Femur (tissue), 1 donor: ENCODE measurements around the gene ARRB1.
"Not testable (repeated sequence)": the region's sequence is repeated elsewhere in the genome, so short reads cannot be mapped to it uniquely, and the experiment has no call there.

Source experiments
- DNase-seq: peaks from one replicate; pipeline ENCODE4 v3.0.0-alpha.2; 2017

ARRB1 gene

DNA sequence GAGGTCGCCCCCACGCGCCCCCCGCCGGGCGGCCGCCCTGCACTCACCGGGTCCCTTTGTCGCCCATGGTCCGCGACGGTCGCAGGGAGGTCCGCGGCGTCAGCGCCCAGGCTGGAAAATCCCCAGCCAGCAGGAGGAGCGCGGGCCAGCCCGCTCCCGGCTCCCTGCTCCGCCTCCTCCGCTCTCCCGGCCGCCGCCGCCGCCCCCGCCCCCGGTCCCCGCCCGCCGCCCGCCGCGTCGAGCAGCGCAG is at the start of gene ARRB1:
Gene ARRB1 (minus strand): TSS at position 121 of the 250 bp plus-strand sequence. CDS start 54 bp downstream, at position 67.
- no peak for DNase-seq

DNA sequence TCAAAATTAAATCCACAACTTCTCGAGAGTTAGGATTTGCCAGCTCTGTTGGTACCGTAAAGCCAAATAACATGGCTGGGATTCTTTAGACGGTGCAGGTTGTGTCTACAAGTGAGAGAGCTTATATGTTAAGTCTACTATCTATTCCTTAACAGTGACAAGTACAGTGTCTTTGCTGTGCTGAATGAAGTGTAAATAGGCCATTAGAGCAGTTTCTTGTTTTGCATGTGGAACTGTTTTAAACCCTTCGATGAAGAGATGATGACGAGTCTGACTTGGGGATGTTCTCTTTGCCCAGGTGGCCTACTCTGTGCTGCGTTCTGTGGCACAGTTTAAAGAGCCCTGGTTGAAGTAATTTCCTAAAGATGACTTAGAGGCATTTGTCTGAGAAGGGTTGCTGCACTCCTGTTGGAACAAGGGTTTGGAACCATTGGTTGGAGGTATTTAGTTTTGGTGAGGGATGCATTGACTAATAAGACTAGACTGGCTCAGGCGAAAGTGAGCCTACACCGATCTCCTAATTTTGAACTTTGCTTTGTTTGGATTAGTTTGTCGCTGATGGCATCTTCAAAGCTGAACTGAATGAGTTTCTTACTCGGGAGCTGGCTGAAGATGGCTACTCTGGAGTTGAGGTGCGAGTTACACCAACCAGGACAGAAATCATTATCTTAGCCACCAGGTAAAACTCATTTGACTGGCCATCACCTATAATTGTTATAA is 48.8 kb upstream of the ARRB1 start:
- DNase-seq = no peak

DNA sequence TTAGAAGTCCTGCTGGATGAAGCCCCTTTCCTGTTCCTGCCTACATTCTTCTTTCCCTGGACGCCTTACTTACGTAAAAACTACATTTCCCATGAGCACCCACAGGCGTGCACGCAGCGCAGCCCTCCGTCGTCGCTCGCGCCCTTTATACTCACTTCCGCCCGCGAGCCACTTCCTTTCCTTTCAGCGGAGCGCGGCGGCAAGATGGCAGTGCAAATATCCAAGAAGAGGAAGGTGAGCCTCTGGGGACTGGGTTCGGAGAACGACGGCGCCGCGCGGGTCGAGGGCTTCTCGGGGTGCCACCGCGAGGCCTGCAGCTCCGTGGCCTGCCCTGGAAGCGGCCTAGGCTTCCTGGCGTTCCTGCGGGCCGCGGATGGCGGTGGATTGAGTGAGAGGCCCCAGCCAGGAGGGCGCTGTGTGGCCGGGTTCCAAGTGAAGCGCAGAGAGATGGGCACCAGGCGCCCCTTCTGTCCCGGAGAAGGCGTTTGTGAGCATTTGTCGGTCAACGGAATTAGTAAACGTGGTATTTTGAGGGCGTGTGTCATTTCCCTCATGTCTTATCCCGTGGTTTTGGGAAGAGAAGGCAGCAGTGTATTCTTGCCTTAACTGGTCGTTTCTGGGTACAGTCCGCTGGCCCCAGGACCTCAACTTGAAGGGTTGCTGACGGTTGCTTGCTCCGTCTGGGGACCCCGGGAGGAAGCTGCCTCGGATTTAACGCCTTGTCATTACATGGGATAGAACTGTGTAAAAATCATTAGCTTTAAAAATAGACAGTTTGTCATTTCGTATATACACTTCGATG is 48.1 kb upstream of the ARRB1 start, which contains the start of gene RPS3:
Gene RPS3 (plus strand): TSS at position 175 of the 802 bp plus-strand sequence. CDS start 30 bp downstream, at position 205.
- DNase-seq = peak; percentile 96

DNA sequence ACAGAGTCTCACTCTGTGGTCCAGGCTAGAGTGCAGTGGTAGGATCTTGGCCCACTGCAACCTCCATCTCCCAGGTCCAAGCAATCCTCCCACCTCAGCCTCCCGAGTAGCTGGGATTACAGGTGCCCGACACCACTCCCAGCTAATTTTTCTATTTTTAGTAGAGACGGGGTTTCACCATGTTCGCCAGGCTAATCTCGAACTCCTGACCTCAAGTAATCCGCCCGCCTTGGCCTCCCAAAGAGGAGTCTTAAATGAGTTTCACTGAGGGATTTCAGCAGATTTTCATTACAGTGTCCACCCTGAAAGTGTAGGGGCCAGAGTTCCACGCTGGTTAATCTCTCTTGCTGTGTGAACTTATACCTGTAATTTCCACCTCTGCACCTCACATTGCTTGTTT is 47.4 kb upstream of the ARRB1 start:
- no peak for DNase-seq

DNA sequence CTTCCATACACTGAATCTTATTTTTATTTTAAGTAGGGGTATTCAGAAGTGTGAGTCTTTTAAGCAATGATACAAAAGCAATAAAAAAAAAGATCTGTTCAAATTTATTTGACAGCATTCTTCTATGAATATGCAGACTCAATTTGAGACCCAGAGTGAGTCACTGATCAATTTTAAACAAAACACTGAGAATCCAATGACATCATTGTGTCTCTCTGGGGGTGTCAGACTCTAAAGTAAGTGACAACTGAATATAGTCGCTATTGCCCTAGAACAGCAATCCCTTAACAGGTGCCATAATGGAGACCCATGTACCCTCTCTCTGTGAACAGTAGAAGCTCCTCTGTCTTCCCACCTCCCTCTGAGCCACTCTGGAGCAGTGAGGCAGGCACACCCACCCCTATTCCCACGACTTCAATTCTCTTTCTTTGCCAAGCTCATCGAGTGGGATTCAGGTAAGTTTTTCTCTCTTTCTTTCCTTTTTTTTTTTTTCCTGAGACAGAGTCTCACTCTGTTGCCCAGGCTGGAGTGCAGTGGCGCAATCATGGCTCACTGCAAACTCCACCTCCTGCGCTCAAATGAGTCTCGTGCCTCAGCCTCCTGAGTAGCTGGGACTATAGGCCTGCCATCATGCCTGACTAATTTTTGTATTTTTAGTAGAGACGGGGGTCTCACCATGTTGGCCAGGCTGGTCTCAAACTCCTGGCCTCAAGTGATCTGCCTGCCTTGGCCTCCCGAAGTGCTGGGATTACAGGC is 42.8 kb upstream of the ARRB1 start:
- no peak for DNase-seq

DNA sequence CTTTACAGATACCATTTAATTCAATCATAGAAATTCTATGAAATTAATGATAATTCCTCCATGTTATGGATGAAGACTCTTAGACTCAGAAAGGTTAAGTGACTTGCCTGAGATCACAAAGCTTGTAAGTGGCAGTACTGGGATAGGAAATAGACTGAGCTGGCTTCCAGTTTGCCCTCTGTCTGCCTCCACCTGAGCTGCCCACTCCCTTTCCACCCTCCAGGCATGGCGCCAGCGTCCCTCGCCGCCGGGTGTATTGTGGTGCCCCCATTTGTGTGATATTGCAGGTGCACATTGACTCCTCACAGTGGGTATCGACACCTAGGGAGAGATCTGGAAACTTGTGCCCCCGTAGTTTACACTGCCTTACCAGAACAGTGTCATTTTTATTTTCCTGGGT is 38.5 kb upstream of the ARRB1 start:
- no peak for DNase-seq

DNA sequence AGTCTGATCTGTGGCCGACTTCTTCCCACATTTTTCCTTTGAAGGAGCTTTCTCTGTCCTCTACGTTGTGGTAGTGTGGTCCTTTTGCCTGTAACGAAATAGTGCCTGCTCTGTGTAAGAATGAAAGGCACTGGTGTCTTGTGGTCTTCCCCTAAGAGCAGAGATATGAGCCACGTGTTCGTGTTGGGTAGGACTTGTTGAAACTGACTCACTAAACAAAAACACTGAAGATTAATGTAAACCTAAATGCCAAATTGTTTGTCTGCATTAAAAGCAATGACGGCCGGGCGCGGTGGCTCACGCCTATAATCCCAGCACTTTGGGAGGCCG is 37.8 kb upstream of the ARRB1 start:
- DNase-seq = no peak

DNA sequence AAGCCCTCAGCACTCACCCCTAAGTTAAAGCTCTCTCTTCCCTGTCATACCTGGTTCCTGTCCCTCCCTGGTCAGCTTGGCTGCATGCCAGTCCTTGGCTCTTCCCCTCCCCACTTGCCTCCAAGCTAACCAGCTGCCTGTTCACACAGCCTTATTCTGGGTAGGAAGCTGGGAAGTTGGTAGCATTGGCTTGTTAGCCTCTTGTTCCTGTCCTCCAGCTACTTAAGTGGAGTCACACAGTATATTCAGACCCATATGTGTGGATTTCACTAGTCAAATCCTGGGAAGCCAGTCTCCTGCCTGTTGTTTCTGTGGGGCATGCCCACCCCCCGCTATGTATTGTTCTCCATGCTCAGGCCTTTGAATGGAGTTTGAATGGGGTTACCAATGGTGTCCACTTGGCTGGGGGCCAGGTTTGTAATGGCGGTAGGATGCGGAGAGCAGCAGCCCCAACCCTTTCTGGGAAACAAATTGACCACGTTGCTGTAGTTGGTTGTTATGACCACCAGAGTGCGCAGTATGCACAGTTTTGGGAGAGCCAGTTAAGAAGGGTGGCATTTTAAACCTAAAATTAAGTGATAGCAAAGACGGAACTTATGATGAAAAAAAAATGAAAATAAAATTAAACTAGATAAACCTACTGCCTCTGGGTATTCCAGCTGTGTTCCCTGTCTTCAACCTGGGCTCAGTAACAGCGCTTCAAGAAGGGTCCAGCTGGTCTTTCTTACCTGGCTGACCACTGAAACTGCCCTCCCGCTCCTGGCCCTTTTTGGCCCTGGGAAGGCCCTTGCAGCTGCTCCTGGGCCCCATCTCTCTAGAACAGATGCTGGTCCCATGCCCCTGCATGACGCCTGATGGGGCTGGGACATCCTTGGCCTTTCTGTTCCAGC is 37.2 kb upstream of the ARRB1 start:
- DNase-seq = peak; percentile 78

DNA sequence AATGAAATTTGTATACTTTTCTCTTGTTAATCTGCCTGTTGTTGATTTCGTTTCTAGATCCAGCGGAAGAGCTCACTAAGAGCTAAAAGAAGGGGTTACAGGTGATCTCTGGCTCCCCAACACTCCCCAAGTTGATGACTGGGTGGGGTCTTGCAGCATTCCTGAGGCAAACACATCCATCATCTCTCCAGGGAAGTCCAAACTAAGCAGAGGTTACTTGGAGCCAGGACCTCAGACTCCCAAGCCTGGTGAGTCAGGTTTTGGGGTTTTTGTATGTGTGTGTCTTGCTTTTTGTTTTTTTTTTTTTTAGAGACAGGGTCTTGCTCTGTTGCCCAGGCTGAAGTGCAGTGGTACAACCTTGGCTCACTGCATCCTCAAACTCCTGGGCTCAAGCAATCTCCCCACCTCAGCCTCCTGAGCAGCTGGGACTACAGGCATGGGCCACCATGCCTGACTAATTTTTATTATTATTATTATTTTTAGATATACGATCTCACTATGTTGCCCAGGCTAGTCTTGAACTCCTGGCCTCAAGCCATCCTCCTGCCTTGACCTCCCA is 36.4 kb upstream of the ARRB1 start:
- no peak for DNase-seq

DNA sequence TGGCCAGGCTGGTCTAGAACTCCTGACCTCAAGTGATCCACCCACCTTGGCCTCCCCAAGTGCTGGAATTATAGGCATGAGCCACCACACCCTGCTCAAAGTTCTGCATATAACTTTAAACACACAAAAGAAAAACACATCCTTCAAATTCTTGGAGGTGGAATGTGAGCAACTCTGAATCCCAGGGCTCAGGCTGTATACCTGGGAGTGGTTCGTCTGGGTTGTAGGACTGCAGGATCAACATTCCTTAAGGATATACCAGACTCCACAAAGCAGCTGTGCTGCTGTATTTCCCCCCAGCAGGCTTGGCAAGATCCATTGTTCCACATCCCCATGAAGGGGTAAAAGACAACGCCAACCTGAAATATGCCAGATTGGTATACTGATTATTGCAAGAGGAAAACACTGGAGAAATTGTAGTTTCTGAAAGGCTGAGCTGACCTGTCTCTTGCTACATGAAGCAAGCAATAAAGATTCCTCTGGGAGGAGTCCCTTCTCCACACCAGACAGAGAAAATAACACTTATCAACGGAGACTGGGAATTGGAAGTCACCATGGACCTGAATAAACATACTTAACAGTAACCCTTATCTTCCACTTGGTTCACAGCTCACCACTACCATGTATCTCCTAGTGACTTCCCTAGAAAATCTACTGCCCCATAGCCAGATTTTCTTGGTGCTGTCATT is 35.6 kb upstream of the ARRB1 start:
- DNase-seq = no peak

DNA sequence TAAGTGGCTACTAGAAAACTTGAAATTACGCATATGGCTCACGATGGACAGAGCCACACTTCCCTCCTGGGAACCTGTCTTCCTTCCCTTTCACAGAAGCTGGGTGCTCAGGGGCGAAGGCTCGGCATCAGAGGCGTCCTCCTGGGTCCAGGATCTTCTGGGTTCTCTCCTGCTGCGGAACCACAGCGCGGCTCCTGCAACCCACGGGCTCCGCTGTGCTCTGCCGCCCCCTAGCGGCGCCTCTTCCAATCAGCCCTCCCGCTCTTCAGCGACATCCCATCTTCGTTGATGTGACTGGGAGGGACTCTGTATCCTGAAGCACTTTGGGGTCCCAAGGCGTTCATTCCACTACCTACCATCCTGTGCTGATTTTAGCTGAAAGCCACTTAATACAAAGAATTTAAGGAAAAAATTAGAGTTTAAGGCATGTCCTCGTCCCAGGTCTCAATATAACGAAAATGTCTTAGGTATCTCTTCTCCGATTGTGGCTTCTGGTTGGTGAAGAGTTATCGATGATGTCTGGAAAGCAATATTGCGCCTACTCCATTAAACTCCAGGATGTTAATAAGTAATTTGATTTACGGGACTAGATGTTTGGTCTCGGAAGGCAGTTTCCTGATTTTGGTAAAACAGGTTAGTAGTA is 33.1 kb upstream of the ARRB1 start:
- DNase-seq = peak; percentile 80

DNA sequence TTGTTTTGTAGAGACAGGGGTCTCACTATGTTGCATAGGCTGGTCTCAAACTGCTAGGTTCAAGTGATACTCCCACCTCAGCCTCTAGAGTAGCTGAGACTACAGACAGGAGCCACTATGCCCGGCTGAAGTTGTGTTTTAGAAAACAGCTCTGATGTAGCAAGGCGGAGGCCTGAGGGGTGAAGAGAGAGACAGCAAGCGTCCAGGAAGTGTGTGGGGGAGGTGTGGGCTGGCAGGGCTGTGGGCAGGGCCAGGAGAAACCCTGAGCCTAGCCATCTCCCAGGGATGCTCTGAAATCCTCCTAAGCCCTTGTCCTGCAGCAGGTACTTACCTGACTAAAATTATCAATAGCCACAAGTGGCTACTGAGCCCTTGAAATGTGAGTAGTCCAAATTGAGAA is 31.8 kb upstream of the ARRB1 start:
- DNase-seq = no peak

DNA sequence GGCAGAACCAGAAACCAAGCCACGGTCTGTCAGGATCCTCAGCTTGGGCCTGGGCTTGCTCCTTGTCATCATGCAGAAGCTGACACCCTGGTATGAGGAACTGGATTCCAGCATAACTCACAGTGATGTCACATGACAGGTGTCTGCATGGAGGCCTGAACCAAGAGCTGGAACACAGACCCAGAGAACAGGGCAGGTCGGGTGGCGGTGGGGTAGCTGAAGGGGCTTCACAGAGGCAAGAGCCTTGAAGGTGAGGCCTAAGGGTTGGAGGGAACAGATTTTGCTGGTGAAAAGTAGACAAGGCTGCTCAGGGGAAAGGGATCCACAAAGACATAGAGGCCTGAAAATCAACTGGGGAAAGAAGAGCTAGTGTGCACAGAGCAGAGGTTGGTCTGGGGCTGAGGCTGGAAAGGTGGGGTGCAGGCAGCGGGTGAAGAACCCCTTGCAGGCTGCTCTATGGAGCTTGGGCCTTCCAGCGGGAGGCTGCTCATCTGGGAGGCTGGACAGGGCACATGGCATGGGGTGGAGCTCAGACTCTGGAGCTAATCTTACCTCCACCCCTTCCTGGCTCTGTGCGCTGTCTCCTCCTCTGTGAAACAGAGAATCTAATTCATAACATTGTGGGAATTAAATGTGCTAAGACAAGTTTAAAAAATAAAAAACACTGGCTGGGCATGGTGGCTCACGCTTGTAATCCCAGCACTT is 29.4 kb upstream of the ARRB1 start:
- peak; percentile 43 for DNase-seq

DNA sequence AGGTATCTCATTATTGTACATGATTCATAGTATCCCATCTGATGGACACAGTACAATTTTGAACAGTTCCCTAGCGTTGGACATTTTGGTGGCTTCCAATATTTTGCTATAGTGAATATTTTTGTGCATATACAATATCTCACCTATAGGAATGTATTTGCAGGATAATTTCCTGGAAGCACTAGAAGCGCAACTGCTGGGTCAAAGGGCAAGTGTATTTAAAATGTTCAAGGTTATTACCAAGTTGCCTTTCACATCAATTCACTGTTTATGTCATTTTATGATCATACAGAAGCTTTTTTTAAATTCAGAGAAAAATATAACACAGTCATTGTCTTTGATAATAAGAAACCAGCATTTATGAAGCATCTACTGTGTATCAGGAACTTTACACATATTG is 28.8 kb upstream of the ARRB1 start:
- no peak for DNase-seq

DNA sequence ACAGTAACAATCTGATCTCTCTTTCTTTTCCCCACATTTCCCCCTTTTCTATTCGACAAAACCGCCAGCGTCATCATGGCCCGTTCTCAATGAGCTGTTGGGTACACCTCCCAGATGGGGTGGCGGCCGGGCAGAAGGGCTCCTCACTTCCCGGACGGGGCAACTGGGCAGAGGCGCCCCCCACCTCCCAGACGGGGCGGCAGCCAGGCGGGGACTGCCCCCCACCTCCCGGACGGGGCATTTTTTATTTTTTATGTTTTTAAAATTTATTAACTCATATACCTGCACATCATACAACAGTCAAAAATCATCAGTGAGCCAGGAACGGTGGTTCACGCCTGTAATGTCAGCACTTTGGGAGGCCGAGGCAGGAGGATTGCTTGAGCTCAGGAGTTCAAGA is 27.3 kb upstream of the ARRB1 start:
- not testable (repeated sequence) for DNase-seq

DNA sequence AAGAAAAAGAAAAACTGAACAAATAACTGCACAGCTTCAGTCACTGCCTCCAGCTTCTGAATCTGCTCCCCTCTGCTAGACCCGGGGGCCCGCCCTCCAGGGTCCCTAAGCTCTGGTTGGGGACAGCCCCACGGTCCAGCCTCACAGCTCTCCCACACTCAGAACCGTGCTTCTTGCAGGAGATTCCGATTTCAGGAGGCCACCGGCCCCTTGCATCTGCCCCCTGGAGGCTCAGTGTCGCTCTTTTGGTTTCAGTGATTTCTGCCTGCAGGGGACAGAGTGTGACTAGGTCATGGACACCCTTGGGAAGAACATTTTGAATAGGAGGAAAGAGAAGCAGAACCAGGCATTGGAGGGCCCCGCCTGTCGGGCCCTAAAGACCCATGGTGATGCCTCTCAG is 24.7 kb upstream of the ARRB1 start:
- DNase-seq = no peak

DNA sequence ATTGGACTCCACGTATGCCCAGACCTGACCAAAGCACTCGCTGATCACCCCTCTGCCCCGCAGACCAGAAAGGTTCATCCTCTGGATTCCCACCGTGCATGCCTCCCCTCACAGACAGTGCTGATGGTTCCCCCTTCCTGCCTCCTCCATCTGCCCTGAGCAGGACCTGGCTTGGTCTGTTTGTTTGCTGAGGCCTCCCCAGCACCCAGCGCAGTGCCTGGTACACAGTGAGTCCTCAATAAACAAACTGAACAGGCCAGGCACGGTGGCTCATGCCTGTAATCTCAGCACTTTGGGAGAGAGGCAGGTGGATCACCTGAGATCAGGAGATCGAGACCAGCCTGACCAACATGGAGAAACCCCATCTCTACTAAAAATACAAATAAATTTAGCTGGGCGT is 24.2 kb upstream of the ARRB1 start:
- DNase-seq = no peak

DNA sequence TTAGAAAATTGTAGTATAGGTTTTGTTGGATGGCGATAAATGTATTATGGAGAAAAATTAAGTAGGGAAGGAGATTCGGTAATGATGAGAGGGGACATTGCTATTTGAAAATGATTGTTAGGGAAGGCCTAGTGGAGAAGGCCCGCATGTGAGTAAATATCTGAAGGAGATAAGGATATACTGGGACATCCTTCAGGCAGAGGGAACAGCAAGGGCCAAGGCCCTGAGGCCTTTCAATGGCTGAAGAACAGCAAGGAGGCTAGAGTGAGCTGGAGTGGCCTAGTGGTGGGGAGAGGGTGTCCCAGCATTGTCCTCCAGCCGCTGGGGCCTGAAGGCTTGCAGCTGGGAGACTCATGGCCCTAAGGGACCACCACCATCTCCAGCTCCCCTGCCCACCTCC is 23.2 kb upstream of the ARRB1 start:
- no peak for DNase-seq

DNA sequence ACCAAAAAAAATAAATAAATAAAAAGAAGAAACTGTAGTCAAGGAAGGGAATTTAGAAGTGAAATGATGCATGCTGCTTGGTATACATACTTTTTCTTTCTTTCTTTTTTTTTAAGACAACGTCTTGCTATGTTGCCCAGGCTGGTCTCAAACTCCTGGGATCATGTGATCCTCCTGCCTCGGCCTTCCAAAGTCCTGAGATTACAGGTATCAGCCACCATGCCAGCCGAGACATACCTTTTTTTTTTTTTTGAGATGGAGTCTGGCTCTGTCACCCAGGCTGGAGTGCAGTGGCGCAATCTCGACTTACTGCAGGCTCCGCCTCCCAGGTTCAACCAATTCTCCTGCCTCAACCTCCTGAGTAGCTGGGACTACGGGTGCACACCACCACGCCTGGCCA is 21.7 kb upstream of the ARRB1 start:
- no peak for DNase-seq

DNA sequence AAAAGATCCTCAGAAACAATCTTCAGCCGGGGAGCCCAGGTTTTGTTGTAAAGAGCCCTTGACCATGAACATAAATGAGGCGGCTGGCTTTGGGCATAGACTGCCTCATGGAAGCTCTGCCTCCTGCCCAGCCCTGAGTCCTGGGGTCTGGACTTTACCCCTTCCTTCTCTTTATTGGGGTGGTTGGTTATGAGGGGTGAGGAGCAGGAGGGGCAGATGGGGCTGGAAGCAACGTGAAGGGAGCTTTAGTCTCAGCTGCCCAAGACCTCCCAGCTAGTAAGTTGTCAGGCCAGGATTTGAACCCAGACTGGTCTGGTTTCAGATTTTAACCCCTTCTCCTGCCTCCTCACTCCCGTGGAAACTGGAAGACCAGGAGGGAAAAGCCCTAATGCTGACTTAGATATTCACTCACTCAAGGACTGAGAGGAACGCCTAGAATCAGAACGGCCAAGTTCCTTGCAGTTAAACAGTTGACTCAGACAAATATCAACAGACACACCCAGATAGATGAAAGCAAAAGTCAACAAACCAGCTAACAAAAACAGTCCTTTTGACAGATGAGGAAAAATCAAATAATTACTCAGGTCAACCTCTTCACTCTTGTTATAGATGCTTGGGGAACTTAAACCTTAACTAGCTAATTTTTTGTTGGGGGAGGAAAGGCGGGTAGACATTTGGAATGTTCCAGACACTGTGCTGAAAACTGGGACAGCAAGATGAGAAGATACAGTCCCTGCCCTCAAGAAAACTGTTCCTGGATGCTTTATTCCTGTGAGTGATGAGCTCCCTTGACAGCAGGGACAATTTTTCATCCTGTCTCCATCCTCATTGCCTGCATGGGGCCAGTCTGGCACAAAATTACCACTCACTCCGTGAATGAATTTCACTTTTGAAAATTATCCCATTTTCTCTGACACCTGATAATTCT is 20.8 kb upstream of the ARRB1 start:
- no peak for DNase-seq
